H9 (cell line): Measurements from ENCODE around the gene MGRN1. TPM values are rescaled to one million over a fixed set of nuclear protein-coding genes. Genes with fewer than 3 reads are reported as not detected.

ENCODE experiments used
- DNase-seq: peaks from one replicate; pipeline ENCODE4 v3.0.0-alpha.2; 2017
- H2AFZ ChIP-seq: one replicate; pipeline ENCODE4 v1.6.1; 2013; ENCODE audit warnings: mild to moderate bottlenecking, low read length, control low read depth, moderate library complexity
- H2AK5ac ChIP-seq: 2 replicates; pipeline ENCODE4 v1.6.1; 2013; ENCODE audit warnings: low read length, control low read depth, mixed read lengths; ENCODE audit not compliant: insufficient read length
- H2BK120ac ChIP-seq: one replicate; pipeline ENCODE4 v1.6.1; 2013; ENCODE audit warnings: low read depth, mild to moderate bottlenecking, low read length, control low read depth, inconsistent platforms; ENCODE audit not compliant: poor library complexity, severe bottlenecking
- H2BK12ac ChIP-seq: 2 replicates; pipeline ENCODE4 v1.6.1; 2013; ENCODE audit warnings: low read length, control low read depth, mixed read lengths, low read depth; ENCODE audit not compliant: insufficient read length
- H2BK15ac ChIP-seq: 2 replicates; pipeline ENCODE4 v1.6.1; 2013; ENCODE audit warnings: low read depth, low read length, control low read depth
- H2BK20ac ChIP-seq: one replicate; pipeline ENCODE4 v1.6.1; 2013; ENCODE audit warnings: low read depth, mild to moderate bottlenecking, low read length, control low read depth, inconsistent platforms; ENCODE audit not compliant: poor library complexity, severe bottlenecking
- H2BK5ac ChIP-seq: 2 replicates; pipeline ENCODE4 v1.6.1; 2013; ENCODE audit warnings: low read length, control low read depth, mixed read lengths; ENCODE audit not compliant: insufficient read length
- H3K14ac ChIP-seq: 2 replicates; pipeline ENCODE4 v1.6.1; 2013; ENCODE audit warnings: low read length, control low read depth; ENCODE audit not compliant: insufficient read depth
- H3K18ac ChIP-seq: 2 replicates; pipeline ENCODE4 v1.6.1; 2013; ENCODE audit warnings: low read depth, mild to moderate bottlenecking, mixed read lengths, low read length, control low read depth; ENCODE audit not compliant: insufficient read length
- H3K23ac ChIP-seq: 2 replicates; pipeline ENCODE4 v1.6.1; 2013; ENCODE audit warnings: low read length, control low read depth, mixed read lengths, low read depth; ENCODE audit not compliant: insufficient read length
- H3K23me2 ChIP-seq: 2 replicates; pipeline ENCODE4 v1.6.1; 2013; ENCODE audit warnings: low read depth, mild to moderate bottlenecking, mixed read lengths, low read length, control low read depth; ENCODE audit not compliant: insufficient read length, poor library complexity, severe bottlenecking
- H3K27ac ChIP-seq: 2 replicates; pipeline ENCODE4 v1.5.1; 2013; ENCODE audit warnings: low read length, control low read depth, mixed read lengths, low read depth; ENCODE audit not compliant: insufficient read length
- H3K27me3 ChIP-seq: 2 replicates; pipeline ENCODE4 v1.6.1; 2013; ENCODE audit warnings: low read length, control low read depth, inconsistent platforms; ENCODE audit not compliant: insufficient read depth
- H3K4ac ChIP-seq: 2 replicates; pipeline ENCODE4 v1.6.1; 2013; ENCODE audit warnings: low read depth, mild to moderate bottlenecking, control low read depth, inconsistent platforms, low read length, moderate library complexity
- H3K4me1 ChIP-seq: 2 replicates; pipeline ENCODE4 v1.6.1; 2013; ENCODE audit warnings: low read length, control low read depth, inconsistent platforms; ENCODE audit not compliant: insufficient read depth
- H3K4me2 ChIP-seq: 2 replicates; pipeline ENCODE4 v1.6.1; 2013; ENCODE audit warnings: low read length, control low read depth, mixed read lengths; ENCODE audit not compliant: insufficient read length, insufficient read depth
- H3K56ac ChIP-seq: 2 replicates; pipeline ENCODE4 v1.6.1; 2013; ENCODE audit warnings: low read depth, mild to moderate bottlenecking, mixed read lengths, low read length, control low read depth; ENCODE audit not compliant: insufficient read length
- H3K79me1 ChIP-seq: 2 replicates; pipeline ENCODE4 v1.6.1; 2013; ENCODE audit warnings: low read depth, mild to moderate bottlenecking, moderate library complexity, low read length, control low read depth, inconsistent platforms; ENCODE audit not compliant: insufficient read depth, poor library complexity, severe bottlenecking
- H3K79me2 ChIP-seq: 2 replicates; pipeline ENCODE4 v1.6.1; 2013; ENCODE audit warnings: low read length, control low read depth, inconsistent platforms; ENCODE audit not compliant: insufficient read depth
- H3K9ac ChIP-seq: 2 replicates; pipeline ENCODE4 v1.6.1; 2013; ENCODE audit warnings: low read length, control low read depth, mixed read lengths; ENCODE audit not compliant: insufficient read length; ENCODE audit errors: extremely low read depth
- H3K9me3 ChIP-seq: one replicate; pipeline ENCODE4 v1.6.1; 2013; ENCODE audit warnings: low read depth, low read length, inconsistent platforms; ENCODE audit not compliant: control insufficient read depth
- H3T11ph ChIP-seq: one replicate; pipeline ENCODE4 v1.6.1; 2013; ENCODE audit warnings: mild to moderate bottlenecking, low read length, control low read depth, inconsistent platforms
- H4K20me1 ChIP-seq: one replicate; pipeline ENCODE4 v1.6.1; 2013; ENCODE audit not compliant: control insufficient read depth, insufficient read length, insufficient read depth
- H4K5ac ChIP-seq: 2 replicates; pipeline ENCODE4 v1.6.1; 2013; ENCODE audit warnings: low read depth, mild to moderate bottlenecking, mixed read lengths, low read length, control low read depth; ENCODE audit not compliant: insufficient read length
- H4K8ac ChIP-seq: replicated peaks from 2 replicates; pipeline ENCODE4 v1.6.1; 2013; ENCODE audit warnings: low read length, control low read depth, mixed read lengths, low read depth; ENCODE audit not compliant: insufficient read length
- H4K91ac ChIP-seq: 2 replicates; pipeline ENCODE4 v1.6.1; 2013; ENCODE audit warnings: low read depth, mild to moderate bottlenecking, moderate library complexity, mixed read lengths, low read length, control low read depth; ENCODE audit not compliant: insufficient read length
- H3K27ac Mint-ChIP-seq, 3 experiments: 2 replicates in 2 of 3; 3 replicates in 1 of 3; pipeline ENCODE4 v1.8.0; 2020 to 2021; ENCODE audit warnings: mixed read lengths in 3 of 3, mild to moderate bottlenecking in 1 of 3, moderate library complexity in 1 of 3
- H3K27me3 Mint-ChIP-seq: 2 replicates; pipeline ENCODE4 v1.8.0; 2021; ENCODE audit warnings: low read depth, mild to moderate bottlenecking, moderate library complexity, mixed read lengths
- H3K36me3 Mint-ChIP-seq, 3 experiments: 2 replicates in 2 of 3; 3 replicates in 1 of 3; pipeline ENCODE4 v1.8.0; 2020 to 2021; ENCODE audit warnings: low read depth in 3 of 3, mixed read lengths in 3 of 3; ENCODE audit not compliant: insufficient read depth in 1 of 3
- H3K4me1 Mint-ChIP-seq, 2 experiments: 2 replicates each; pipeline ENCODE4 v1.8.0; 2020; ENCODE audit warnings: mixed read lengths in 2 of 2
- H3K4me3 Mint-ChIP-seq, 2 experiments: 2 replicates in 1 of 2; 3 replicates in 1 of 2; pipeline ENCODE4 v1.8.0; 2020 to 2021; ENCODE audit warnings: mild to moderate bottlenecking in 2 of 2, mixed read lengths in 2 of 2, moderate library complexity in 1 of 2
- H3K9me3 Mint-ChIP-seq, 2 experiments: 2 replicates in 1 of 2; 3 replicates in 1 of 2; pipeline ENCODE4 v1.8.0; 2020; ENCODE audit warnings: mild to moderate bottlenecking in 2 of 2, mixed read lengths in 2 of 2, moderate library complexity in 1 of 2
- CTCF ChIP-seq: fragments of 200-600 bp; sonication (generic); conservative IDR thresholded peaks from 3 replicates; pipeline ENCODE4 v1.8.0; 2021; ENCODE audit warnings: antibody characterized with exemption, mild to moderate bottlenecking
- WGBS: extraction: QIAGEN DNeasy Blood & Tissue Kit; methylation state at CpG from one replicate; pipeline ENCODE4 v1.1.7; 2013; ENCODE audit warnings: missing lambda C conversion rate, low lambda C conversion rate, mixed read lengths; ENCODE audit not compliant: insufficient read length; ENCODE audit errors: extremely low coverage; 5-methylcytosine and 5-hydroxymethylcytosine counted together
- total RNA-seq: library from RNA; stranded (reverse); gene quantifications from 2 replicates; pipeline ENCODE4 v1.2.1, GENCODE V29; 2021

Gene MGRN1
- total RNA-seq, 1 experiment from 2014 or later, result 91.6 TPM

- Histone ChIP-seq H4K91ac (no peak overlapping the region), H3K9me3 (no peaks in the 10 kb centered on the region), H4K5ac (no peak overlapping the region), H3K4ac (no peak overlapping the region), H2BK120ac (no peak overlapping the region), H2BK20ac (no peak overlapping the region), H4K20me1 (no peaks in the 10 kb centered on the region), H2BK5ac (no peak overlapping the region), H3K14ac (no peak overlapping the region), H3K27ac (no peak overlapping the region), H3K18ac (no peak overlapping the region), H3K27me3 (no peaks in the 10 kb centered on the region), H3K9ac (no peak overlapping the region), H2BK15ac (no peak overlapping the region), H2AK5ac (no peak overlapping the region), H3K79me2 (no peaks in the 10 kb centered on the region), H4K8ac (no peak overlapping the region), H2BK12ac (no peak overlapping the region), H3K4me2 (no peak overlapping the region), H3K23ac (no peak overlapping the region), H3K56ac (no peak overlapping the region), H3T11ph (no peak overlapping the region), H3K79me1 (no peaks in the 10 kb centered on the region), H3K23me2 (peaks cover 3% of the 10 kb centered on the region), H2AFZ (no peak overlapping the region), H3K4me1 (no peaks in the 10 kb centered on the region)
- DNase-seq, result no peak
- WGBS, result no CpG with 5 or more reads among the region's 19 CpGs
- no peaks in the 10 kb centered on the region for H3K9me3 Mint-ChIP-seq
- H3K4me3 Mint-ChIP-seq, result peak overlapping the region in 1 of 2 experiments; percentile 24; a peak in 1 of 5 replicates
- peaks cover 2 to 3% of the 10 kb centered on the region in 2 experiments; a peak in 2 of 4 replicates for H3K4me1 Mint-ChIP-seq
- TF ChIP-seq CTCF, result no peak
- peak overlapping the region in 1 of 3 experiments; percentile 86; a peak in 3 of 7 replicates for H3K27ac Mint-ChIP-seq
- peaks cover 2% of the 10 kb centered on the region; the same call in 1 of the 2 replicates for H3K27me3 Mint-ChIP-seq
- peaks cover 5 to 27% (median 26%) of the 10 kb centered on the region in 3 experiments; a peak in 6 of 7 replicates for H3K36me3 Mint-ChIP-seq
These were observed 66.5 kb downstream of the MGRN1 start for GRCh38 chr16:4690946-4691665.
